Glomerular endothelial cell (primary cell): Measurements from ENCODE around the gene SMAP1. TPM values are rescaled to one million over a fixed set of nuclear protein-coding genes. Genes with fewer than 3 reads are reported as not detected.

ENCODE experiments used
- DNase-seq: peaks from one replicate; pipeline ENCODE4 v3.0.0-alpha.2; 2011; ENCODE audit warnings: low read depth, low spot score; ENCODE audit errors: extremely low read depth
- total RNA-seq: library from RNA; depleted of rRNA; stranded (reverse); fragments of >200 nt; gene quantifications from 2 replicates; pipeline ENCODE4 v1.2.3, GENCODE V29; 2015

SMAP1 gene
- total RNA-seq, 1 donor from 2014 or later: 28.4 TPM

DNA sequence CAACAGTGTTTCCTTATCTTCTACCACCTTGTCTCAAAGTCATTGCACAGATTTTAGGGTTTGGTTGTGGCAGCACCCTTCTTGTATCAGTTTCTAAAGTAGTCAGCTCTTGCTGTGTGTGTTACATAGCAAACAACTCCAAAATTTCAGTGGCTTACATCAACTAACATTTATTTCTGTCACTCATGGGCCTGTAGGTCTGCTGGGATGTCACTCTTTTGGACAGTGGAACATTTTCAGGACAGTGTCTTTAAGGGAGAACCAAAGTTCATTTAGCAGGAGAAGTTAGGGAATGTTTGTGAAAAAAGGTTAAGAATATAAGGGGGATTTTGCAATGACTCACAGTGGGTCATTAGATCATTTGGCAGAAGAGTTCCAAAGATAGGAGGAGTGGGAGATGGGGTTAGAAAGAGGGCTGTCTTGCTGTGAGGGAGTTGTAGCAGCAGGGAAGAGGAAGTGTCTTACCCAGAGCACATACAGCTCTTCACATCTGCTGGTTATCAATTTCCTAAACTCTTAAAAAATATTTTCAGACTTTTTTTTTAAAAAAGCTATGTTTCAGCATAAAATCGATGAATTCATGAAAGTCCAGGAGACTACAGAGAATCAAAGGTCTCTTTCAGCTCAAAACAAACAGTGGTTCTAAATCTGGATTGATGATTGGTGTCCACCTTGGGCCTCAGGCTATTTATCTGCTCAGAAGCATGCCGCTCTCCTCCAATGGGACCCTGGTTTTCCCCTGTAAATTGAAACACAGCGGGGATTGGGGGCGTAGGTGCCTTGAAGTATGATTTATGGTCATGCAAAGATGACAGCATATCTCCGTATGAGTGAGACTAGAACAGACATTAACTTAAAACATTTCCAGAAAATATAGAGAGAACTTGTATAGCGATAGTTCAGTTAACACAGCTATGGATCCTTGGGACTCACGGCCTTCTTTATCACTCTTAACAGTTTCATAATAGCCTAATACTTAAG lies 171.9 kb downstream of the SMAP1 start:
- DNase-seq: no peak

DNA sequence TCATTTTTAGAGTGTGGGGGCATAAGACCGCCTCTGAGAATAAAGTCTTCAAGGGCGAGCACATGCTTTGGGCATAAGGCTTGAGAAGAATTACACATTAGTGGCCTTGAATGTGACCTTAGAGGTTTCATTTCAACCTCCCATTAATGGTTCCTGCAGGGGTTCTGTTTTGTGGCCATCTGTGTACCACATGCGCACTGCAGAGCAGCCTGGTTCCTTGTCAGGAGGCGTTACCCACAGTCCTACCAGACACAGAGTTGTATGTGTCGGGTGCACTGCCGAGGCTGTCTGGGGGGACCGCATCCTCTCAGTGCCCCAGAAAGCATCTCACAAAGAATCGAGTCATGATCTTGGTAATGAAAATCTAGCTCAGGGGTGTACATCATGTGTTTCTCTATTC lies 173.4 kb downstream of the SMAP1 start:
- DNase-seq: no peak

DNA sequence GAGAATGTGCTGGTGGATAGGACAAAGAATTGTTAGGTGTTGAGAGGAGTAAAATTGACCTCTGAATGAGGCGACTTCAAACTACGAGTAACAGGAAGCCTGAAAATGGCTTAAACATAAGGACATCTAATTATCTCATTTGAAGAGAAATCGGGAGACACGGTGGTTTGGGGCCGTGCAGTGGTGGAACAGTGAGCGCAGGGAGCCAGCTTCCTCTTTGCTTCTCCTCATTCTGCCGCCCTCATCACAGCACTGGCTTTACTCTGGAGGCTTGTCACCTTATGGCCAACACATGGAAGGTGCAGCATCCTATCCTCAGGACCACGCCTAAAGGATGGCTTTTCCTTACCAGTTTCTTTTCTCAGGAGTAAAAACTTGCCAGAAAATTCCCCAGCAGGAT lies 174.9 kb downstream of the SMAP1 start:
- DNase-seq: no peak

DNA sequence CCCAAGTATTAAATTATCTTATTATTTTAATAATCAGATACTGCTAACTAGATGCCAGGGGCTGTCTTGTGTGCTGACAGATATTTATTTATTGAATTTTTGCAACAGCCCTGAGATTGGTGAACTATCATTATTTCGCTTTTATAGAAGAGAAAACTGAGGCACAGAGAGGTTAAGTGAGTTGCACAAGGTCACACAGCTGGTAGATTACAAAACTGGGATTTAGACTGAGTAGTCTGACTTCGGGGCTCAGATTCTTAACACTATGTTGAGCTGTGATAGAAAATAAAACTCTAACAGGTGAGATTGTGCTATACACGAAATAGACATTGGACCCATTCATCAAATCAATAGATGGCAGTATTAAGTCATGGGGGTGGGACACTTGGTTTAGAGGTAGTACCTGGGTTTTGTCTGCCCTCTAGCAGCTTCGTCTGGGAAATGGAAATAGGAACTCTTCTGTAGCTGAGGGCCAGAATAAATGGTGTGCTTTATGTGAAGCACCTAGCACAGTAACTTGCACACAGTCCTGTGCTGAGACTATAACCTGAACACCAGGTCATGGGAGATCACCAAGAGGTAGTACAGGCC lies 175.7 kb downstream of the SMAP1 start:
- DNase-seq: no peak

DNA sequence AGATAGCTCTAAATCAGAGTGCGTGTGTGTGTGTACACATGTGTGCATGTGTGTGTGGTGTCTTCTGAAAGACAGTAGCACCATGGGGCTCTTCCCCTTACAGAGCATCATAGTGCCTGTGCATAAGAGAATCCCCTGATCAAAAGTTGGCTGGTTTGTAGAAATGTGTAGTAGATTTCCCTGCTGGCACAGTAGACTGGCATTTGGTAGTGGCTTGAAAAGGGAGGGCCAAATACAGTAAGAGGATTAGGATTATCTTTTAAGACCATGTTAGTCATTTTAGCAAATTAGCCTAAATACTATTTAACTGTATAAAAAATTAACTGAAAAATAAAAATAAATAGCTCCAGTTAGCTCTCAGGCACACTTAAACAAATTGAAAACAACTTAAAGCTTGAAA lies 176.6 kb downstream of the SMAP1 start:
- no peak for DNase-seq

DNA sequence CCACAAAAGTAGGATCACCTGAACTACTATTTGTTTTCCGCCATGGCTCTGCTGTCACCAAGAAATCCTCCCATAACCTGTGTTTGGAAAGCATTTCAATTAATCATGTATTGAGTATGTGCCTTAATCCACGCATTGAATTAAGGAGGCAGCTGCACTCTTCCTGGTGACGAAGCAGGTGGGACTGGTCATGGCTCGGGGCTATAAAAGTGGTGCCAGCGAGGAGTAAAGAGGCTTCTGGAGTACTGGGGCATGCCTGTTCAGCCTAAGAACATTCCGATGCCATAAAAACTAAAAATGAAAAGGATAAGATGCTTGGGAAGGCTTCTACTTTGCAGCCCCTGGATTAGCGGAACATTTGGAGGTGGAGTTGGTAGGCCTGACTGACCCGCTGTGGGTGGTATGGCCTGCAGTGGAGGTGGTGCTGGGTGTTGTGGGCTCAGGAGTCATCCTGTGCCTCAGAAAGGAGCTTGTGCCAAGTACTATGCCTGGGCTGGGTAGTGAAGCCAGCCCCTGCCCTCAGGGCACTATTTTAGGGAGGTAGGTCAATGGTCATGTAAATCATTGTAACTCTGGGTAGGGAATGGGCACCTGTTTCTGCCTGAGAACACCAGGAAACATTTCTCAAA lies 178.6 kb downstream of the SMAP1 start:
- no peak for DNase-seq

DNA sequence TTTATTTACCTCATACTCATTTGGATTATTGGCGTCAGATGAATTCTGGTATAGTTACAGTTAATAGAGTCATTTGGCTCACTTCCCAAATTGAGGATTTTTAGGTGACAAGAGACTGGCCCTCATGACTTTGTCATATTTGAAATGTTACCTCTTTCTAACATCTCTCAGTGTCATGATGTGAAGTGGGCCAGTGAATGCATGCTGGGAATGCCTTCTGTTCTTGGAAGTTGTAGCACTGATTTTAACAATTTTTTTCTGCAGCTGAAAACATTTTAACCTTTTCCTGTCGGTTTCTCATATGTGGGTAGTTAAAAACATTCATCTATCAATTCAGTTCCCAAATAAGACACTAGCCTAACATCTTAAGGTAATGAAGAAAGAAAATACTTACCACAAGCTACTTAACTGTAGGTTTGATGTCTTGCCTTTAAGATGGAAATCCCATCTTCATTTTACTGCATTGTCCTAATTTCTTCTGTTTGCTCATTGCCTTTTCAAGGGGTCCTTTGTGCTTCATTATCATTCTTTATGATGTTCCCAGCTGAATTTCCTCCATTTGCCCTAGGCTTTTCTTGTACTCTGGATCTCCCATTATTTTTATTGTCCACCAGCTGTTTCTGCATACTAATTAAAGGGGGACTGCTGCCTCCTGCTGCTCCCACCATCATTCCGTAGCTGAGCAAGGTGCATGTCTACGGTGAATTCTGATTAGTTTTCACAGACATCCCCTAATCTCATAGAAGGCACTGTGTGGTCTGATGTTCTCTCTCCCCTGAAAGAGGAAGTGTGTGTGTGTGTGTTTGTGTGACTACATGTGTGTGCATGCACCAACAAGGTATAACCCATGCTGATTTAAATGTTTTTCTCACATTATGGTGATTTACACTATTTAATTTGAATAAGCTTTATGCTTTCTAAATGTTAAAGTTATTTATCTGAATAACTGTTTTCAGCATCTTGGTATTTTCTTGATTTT lies 179.7 kb downstream of the SMAP1 start:
- DNase-seq: no peak

DNA sequence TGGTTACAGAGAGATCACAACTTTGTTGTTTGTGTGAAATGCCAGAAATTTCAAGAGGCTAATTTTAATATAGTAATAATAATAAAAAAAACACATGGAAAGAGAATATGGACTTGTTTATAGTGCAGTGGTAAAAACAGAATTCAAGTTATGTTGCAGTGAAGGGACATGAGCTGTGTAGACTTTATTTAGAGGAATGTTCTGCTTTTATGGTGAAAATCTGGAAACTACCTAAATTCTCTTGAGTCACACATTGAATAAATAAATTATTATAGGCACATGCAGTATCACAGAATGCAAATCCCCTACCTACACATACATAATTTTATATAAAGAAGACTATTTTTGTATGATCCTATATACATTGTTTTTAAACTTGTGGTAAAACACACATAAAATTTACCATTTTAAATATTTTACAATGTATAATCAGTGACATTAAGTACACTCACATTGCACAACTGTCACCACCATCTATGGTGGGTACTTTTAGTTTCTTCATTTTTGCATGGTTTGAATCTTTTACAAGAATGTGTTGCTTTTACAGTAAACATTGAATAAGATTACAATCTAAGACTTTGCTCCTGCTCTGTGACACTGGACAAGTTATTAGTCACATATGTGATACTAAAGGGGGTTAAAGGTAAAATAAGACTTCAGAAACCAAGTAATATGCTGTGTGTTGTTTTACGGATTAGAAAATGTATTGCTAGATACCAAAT lies 181.8 kb downstream of the SMAP1 start:
- DNase-seq: no peak

DNA sequence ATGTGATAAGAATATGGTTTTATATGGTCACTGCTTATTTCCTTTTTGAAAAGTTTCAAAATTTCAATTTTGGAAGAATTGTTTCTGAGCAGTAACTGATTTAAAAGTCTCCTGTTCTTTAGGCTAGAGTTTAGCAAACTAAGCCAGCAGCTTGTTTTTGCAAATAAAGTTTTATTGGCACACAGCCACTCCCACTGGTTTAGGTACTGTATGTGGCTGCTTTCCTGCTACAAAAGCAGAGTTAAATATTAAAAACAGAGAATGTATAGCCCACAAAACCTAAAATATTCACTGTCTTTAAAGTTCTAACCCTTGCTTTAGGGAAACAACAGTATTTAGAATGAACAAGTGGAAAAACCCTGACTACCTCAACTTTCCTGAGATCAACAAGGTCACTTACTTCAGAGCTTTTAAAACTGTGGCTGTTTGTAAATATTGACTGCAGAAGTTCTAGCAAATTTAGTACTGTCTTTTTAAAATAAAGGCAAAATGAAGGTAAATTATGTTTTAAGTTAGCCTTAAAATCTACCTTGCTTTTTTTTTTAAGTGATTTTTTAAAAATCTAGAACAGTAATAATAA lies 185.1 kb downstream of the SMAP1 start:
- DNase-seq: no peak

DNA sequence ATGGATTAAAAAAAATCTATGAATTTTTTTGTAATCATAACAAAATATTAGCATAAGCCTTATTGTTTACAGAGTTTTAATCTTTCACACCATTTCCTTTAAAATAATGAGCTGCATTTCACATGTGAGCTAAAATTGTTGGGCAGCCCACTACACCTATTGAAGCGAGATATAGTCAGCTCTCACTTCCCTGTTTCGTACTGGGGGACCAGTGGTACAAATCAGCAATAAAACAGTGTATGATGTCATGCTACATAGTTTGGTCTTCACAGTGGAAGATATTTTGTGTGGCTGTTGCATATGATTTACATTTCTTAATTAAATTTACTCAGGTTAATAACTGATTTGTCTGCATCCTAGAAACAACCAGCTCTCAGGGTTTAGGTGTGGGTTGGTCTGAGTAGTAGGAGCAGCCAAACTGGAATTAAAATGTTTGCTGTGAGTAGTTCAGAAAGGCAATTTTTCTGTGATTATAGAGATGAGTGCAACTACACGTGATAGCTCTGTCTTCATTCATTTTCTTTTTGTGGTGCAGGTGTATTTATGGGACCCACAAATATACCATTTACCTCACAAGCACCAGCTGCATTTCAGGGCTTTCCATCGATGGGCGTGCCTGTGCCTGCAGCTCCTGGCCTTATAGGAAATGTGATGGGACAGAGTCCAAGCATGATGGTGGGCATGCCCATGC lies 189.8 kb downstream of the SMAP1 start:
- DNase-seq: no peak

DNA sequence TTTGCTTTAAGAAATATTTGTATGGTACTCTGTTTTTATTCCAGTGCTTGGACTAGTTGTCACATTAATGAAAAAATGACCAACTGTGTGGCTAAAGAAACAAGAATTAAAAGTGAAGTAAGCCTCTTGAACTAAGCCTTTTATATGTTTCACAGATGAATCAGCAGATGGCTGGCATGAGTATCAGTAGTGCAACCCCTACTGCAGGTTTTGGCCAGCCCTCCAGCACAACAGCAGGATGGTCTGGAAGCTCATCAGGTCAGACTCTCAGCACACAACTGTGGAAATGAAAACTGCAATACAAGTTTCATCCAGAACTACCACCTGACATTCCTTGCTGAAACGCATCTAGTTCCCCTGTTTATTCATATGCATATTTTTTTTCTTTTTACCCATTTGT lies 192.4 kb downstream of the SMAP1 start:
- DNase-seq: no peak

DNA sequence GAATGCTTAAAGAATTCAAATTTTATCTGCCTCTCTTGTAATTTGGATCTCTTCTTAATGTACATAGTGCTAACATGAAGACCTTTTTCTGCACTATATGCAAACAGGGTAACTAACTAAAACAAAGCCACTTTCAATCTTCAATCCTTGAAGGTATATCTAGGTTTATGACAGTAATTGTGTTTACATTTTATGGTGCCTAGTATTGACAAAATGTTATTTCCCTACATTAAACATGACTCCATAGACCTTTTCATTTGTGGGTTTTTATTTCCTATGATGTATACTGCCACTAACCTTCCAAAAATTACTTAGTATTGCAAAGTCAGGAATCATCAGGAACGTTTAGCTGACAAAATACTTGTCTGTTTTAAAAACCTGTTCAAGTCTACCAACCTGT lies 193.2 kb downstream of the SMAP1 start:
- no peak for DNase-seq

DNA sequence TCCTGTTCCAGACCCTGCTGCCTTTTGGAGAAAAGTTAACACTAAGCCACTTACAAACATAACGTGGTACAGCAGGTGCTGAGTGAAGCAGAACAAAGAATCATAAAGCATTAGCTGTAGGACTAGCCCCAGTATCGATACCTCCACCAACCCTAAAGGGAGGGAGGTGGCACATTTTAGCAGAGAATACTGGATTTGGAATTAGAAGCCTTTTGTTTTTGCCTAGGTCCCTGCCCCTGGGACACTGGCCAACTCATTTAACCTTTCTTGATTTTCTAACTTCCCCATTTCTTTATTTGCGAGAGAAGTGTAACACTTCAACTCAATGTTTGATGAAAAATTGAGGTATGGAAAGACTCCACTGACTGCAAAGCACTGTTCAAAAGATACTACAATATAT lies 195.7 kb downstream of the SMAP1 start:
- DNase-seq: no peak

DNA sequence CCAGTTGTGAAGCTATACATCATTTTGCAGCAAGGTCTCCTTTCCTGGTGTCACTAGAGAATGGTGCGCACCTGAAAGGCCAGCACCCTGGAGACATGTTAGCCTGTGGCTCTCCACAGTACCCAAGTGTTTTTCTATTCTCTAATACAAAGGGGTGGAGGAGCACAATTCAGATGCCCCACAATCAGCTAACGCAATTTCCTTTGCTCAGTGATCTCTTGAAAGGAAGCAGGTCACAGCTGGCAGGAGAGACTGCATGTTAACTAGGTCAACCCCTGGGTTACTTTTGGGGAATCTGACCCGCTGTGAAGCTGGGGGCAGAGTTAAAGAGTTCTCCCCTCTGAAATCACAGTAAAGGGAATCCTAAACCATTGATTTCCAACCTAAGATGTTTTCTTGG lies 196.7 kb downstream of the SMAP1 start:
- DNase-seq: no peak

DNA sequence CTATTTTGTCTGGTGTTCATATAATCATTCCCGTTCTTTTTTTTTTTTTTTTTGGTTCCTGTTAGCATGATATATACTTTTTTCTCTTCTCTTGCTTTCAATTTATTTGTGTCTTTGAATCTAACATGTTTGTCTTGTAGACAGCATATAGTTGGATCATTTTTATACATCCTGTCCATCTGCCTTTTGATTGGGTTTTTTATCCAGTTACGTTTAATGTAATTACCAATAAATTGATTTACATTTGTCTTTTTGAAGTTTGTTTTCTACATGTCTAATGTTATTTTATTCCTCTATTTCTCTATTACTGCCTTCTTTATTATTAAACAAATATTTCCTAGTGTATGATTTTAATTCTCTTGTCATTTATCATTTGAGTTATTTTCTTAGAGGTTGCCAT lies 204.8 kb downstream of the SMAP1 start:
- no peak for DNase-seq

DNA sequence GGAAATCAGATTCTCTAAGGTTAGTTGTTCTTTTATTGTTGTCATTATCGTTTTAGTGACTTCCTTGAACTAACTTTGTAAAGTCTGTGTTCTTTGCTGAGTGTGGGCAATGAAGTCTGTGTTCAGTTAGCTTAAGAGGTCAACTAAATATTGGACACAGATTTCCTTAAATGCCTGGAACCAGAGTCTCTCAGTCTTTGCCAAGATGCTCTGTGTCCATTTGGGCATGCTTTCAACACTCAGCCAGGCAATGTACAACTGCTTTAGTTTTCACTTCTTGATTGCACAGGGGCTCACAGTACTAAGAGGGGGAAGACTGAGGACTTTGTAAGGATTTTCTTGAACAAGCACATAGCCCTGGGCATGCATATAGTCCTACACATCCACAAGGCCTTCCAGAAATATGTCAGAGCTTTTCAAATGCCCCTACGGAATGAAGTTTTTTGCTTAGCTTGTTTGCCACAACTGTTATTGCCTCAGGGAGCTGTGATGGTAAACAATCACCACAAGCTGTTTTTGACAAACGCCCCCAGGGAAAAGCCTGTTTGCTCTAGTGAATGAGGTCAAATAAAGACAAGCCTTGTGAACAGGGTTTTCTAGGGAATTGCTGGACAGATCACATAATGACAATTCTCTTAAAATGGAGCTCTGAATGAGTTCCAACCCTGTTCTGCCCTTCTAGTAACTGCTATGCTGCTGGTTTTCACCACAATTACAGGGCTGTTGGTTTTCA lies 206.7 kb downstream of the SMAP1 start:
- no peak for DNase-seq

DNA sequence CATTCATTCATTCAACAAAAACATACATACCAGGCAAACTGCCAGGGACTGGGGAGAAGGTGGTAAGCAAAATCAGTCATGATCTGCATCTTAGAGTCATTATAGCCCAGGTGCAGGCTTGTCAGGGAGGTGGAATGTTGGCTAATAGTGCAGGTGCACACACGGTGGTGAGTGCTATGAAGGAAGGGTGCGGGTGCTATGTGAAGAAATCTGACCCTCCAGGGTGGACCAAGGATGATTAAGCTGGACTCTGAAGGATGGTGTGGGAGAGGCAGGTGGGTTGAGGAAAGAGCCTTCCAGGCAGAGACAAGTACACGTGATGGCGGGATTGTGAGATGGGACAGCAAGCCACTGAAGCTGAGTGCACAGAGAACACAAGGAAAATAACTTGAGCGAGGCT lies 211.8 kb downstream of the SMAP1 start:
- no peak for DNase-seq
